Natural killer cell (primary cell): Measurements from ENCODE around the gene ZNF525. TPM values are rescaled to one million over a fixed set of nuclear protein-coding genes. Genes with fewer than 3 reads are reported as not detected.

Experiments
- ATAC-seq, 3 donors: fragments of 150-1000 bp in 2 of 3; fragments of 200-7000 bp in 1 of 3; cut with Tn5 transposase; 1 replicate in 1 of 3; 2 replicates in 2 of 3; pipeline ENCODE4 v1.10.0; 2021; ENCODE audit warnings: mild to moderate bottlenecking in 2 of 3, moderate library complexity in 2 of 3
- DNase-seq, 2 donors: peaks; one replicate each; pipeline versions ENCODE4 v3.0.0 to v3.0.0-alpha.2; 2013 to 2021; ENCODE audit warnings: mixed read lengths in 1 of 2
- H3K27ac ChIP-seq: one replicate; pipeline ENCODE4 v1.5.1; 2013; ENCODE audit warnings: mild to moderate bottlenecking, low read length
- H3K27me3 ChIP-seq: one replicate; pipeline ENCODE4 v1.6.1; 2013; ENCODE audit warnings: low read length; ENCODE audit not compliant: control insufficient read depth, insufficient read depth
- H3K36me3 ChIP-seq: one replicate; pipeline ENCODE4 v1.6.1; 2013; ENCODE audit warnings: low read length; ENCODE audit not compliant: control insufficient read depth, insufficient read depth
- H3K4me1 ChIP-seq: one replicate; pipeline ENCODE4 v1.6.1; 2013; ENCODE audit warnings: low read length; ENCODE audit not compliant: control insufficient read depth, insufficient read depth
- H3K4me3 ChIP-seq: one replicate; pipeline ENCODE4 v1.5.1; 2013; ENCODE audit warnings: low read length
- H3K9me3 ChIP-seq: one replicate; pipeline ENCODE4 v1.6.1; 2013; ENCODE audit warnings: low read length; ENCODE audit not compliant: control insufficient read depth, insufficient read depth
- H3K27ac Mint-ChIP-seq, 2 donors: one replicate each; pipeline ENCODE4 v1.8.0; 2022; ENCODE audit warnings: mild to moderate bottlenecking in 2 of 2, mixed read lengths in 2 of 2, moderate library complexity in 1 of 2
- H3K27me3 Mint-ChIP-seq, 2 donors: one replicate each; pipeline ENCODE4 v1.8.0; 2022; ENCODE audit warnings: low read depth in 2 of 2, mixed read lengths in 2 of 2
- H3K36me3 Mint-ChIP-seq: one replicate; pipeline ENCODE4 v1.8.0; 2022; ENCODE audit warnings: mixed read lengths
- H3K4me1 Mint-ChIP-seq, 2 donors: one replicate each; pipeline ENCODE4 v1.8.0; 2022; ENCODE audit warnings: mixed read lengths in 2 of 2
- H3K4me3 Mint-ChIP-seq: one replicate; pipeline ENCODE4 v1.8.0; 2022; ENCODE audit warnings: mild to moderate bottlenecking, moderate library complexity, mixed read lengths
- H3K9me3 Mint-ChIP-seq, 2 donors: one replicate each; pipeline ENCODE4 v1.8.0; 2022; ENCODE audit warnings: mixed read lengths in 2 of 2
- WGBS: methylation state at CpG from one replicate; pipeline ENCODE4 v1.1.7; 2013; ENCODE audit warnings: missing lambda C conversion rate; ENCODE audit not compliant: insufficient coverage; 5-methylcytosine and 5-hydroxymethylcytosine counted together
- intact Hi-C: fragments of 100-400 bp; cut with micrococcal nuclease; formaldehyde crosslinking; loops from one replicate; pipeline ENCODE4 v1.14.2; 2022
- total RNA-seq, 4 donors: library from RNA; stranded (reverse); fragments of 120-200 nt in 1 of 4; gene quantifications; one replicate each; pipeline versions ENCODE4 v1.2.3 to v1.2.4, GENCODE V29; 2013 to 2022
- TF ChIP-seq, protein P1 (sequence below): fragments of 200-600 bp; IDR thresholded peaks from one replicate; pipeline ENCODE4 v1.8.0; 2022; ENCODE audit warnings: antibody characterized with exemption

Gene ZNF525
- 10 to 100 TPM; 20.7 to 27.0 (median 21.8) TPM for total RNA-seq
- total RNA-seq (2013): 42.6 TPM

DNA sequence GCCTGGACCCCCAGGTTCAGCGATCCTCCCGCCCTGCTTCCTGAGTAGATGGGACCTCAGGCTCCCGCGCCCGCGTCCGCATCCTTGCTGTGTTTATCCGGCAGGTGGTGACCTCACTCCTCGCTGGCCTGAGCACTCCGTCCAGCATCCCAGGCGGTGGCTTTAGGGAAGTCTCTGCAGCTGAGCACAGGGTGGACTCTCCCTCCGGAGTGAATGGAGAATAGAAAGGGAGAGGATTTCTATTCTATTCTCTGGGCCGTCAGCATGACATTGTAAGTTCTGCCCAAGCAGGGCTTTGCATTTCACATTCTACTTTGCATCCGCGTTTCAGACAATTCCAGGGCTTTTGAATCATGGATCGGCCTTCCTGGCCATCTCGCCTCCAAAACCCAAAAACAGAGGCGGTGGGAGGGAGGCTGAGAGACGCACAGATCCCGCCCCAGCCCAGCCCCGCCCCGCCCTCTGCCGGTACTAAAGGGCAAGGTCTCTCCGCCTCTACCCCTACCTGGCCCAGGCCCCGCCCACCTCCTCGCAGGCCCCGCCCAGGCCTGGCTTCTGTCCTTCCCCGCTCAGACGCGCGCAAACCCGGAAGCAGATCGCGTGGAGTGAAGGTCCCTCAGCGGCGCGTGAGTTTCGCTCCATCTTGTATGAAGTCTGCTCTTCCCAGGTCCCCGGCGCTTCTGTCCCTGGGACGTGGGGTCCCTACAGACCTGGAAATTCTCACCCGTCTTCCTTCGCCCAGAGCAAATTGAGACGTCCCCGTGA is at the start of gene ZNF525:
Gene ZNF525, plus strand, starts transcription at position 572 of the 765 bp plus-strand sequence. CDS start 6,577 bp downstream, outside the sequence.
- peak within 1 kb of the TSS; percentile 85 to 90 for H3K27ac Mint-ChIP-seq
- Histone ChIP-seq H3K9me3 (no peaks in the 10 kb centered on the region), H3K4me1 (peaks cover 6% of the 10 kb centered on the region), H3K27me3 (no peaks in the 10 kb centered on the region), H3K4me3 (peak within 1 kb of the TSS; percentile 73), H3K27ac (peak within 1 kb of the TSS; percentile 78), H3K36me3 (no peaks in the 10 kb centered on the region)
- intact Hi-C loops: loop anchor here (1.0 kb wide), 4 partner anchors 30 to 170 kb away; partner anchors contain the start of genes ZNF765 and ZNF845
- H3K36me3 Mint-ChIP-seq: no peaks in the 10 kb centered on the region
- DNase-seq (peak; percentile 97 to 99), ATAC-seq (peak; percentile 99 to 100 (median 100))
- no peaks in the 10 kb centered on the region for H3K27me3 Mint-ChIP-seq
- no peaks in the 10 kb centered on the region for H3K9me3 Mint-ChIP-seq
- TF ChIP-seq, protein P1, sequence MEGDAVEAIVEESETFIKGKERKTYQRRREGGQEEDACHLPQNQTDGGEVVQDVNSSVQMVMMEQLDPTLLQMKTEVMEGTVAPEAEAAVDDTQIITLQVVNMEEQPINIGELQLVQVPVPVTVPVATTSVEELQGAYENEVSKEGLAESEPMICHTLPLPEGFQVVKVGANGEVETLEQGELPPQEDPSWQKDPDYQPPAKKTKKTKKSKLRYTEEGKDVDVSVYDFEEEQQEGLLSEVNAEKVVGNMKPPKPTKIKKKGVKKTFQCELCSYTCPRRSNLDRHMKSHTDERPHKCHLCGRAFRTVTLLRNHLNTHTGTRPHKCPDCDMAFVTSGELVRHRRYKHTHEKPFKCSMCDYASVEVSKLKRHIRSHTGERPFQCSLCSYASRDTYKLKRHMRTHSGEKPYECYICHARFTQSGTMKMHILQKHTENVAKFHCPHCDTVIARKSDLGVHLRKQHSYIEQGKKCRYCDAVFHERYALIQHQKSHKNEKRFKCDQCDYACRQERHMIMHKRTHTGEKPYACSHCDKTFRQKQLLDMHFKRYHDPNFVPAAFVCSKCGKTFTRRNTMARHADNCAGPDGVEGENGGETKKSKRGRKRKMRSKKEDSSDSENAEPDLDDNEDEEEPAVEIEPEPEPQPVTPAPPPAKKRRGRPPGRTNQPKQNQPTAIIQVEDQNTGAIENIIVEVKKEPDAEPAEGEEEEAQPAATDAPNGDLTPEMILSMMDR: peak; percentile 65
- peaks cover 30 to 36% of the 10 kb centered on the region in 2 donors for H3K4me1 Mint-ChIP-seq
- H3K4me3 Mint-ChIP-seq: peak within 1 kb of the TSS; percentile 94
- 1% methylated on average over 45 of the region's 45 CpGs for WGBS

- peak in 1 of 2 donors; percentile 27 for DNase-seq
- Mint-ChIP-seq H3K27ac (no peak overlapping the region), H3K4me1 (peaks cover 9 to 18% of the 10 kb centered on the region in 2 donors), H3K27me3 (peaks cover 23 to 49% of the 10 kb centered on the region in 2 donors), H3K4me3 (peak overlapping the region; percentile 75), H3K36me3 (peaks cover 15% of the 10 kb centered on the region), H3K9me3 (peaks cover 2 to 3% of the 10 kb centered on the region in 2 donors)
- H3K9me3 ChIP-seq: peaks cover 20% of the 10 kb centered on the region
- WGBS: 34% methylated on average over 24 of the region's 24 CpGs
- H3K27me3 ChIP-seq: no peaks in the 10 kb centered on the region
- no peak overlapping the region for H3K27ac ChIP-seq
- peak overlapping the region; percentile 10 for H3K4me3 ChIP-seq
- no peak for ATAC-seq
- TF ChIP-seq, protein P1: no peak
- H3K4me1 ChIP-seq: peaks cover 16% of the 10 kb centered on the region
- H3K36me3 ChIP-seq: no peaks in the 10 kb centered on the region
- intact Hi-C loops: no loop called here
Observed at GRCh38 chr19:53328967-53329366, 36.5 kb upstream of the ZNF525 start.

- Mint-ChIP-seq H3K4me1 (peaks cover 15 to 27% of the 10 kb centered on the region in 2 donors), H3K4me3 (peak overlapping the region; percentile 95), H3K27ac (no peak overlapping the region), H3K36me3 (peaks cover 8% of the 10 kb centered on the region), H3K9me3 (peaks cover 2 to 3% of the 10 kb centered on the region in 2 donors), H3K27me3 (peaks cover 11 to 28% of the 10 kb centered on the region in 2 donors)
- intact Hi-C loops: loop anchor here (2.0 to 10.0 kb wide), 2 partner anchors 78 to 138 kb away; partner anchors contain the start of genes ZNF665 and ZNF677
- ATAC-seq: no peak
- TF ChIP-seq, protein P1: no peak
- Histone ChIP-seq H3K36me3 (no peaks in the 10 kb centered on the region), H3K4me3 (no peak overlapping the region), H3K4me1 (peaks cover 24% of the 10 kb centered on the region), H3K27ac (no peak overlapping the region), H3K9me3 (peaks cover 16% of the 10 kb centered on the region), H3K27me3 (no peaks in the 10 kb centered on the region)
- no peak for DNase-seq
- WGBS: 91% methylated on average over 12 of the region's 14 CpGs
Observed at GRCh38 chr19:53332484-53332883, 33.0 kb upstream of the ZNF525 start.
